HepG2 (cell line): ENCODE data around the gene EBLN2. TPM values are rescaled to one million over a fixed set of nuclear protein-coding genes. Genes with fewer than 3 reads are reported as not detected.

Experiments
- ATAC-seq: fragments of 200-7000 bp; cut with Tn5 transposase; 3 replicates; pipeline ENCODE4 v1.9.1; 2020; ENCODE audit warnings: mild to moderate bottlenecking, moderate library complexity
- BruUV-seq: library from RNA; stranded (reverse); fragments of 400-500 nt; replicated peaks from 2 replicates; lab custom pipeline; 2021; lab: Mats Ljungman, UMichigan
- CTCF ChIA-PET: fragments of 300-600 bp; formaldehyde crosslinking; extraction: SDS; loops from one replicate; lab custom pipeline; 2021; ENCODE audit warnings: low total read pairs, inconsistent platforms, low intra/inter-chr PET ratio; lab: Yijun Ruan, JAX
- POLR2A ChIA-PET: fragments of 350-600 bp; sonication (Branson Sonifier 250); formaldehyde crosslinking; loops from one replicate; lab custom pipeline; 2020; ENCODE audit warnings: antibody characterized with exemption, inconsistent platforms; lab: Yijun Ruan, JAX
- DNase-seq: peaks from one replicate; pipeline ENCODE4 v3.0.0-alpha.2; 2015; ENCODE audit warnings: low spot score
- FAIRE-seq: peaks from 3 replicates; lab custom pipeline; 2011; peaks lifted over from hg19 to GRCh38; lab: Jason Lieb, UNC
- H2AFZ ChIP-seq: one replicate; pipeline ENCODE4 v1.6.1; 2011; ENCODE audit warnings: low read length, inconsistent platforms
- H3K27ac ChIP-seq: fragments of 300-600 bp; 3 replicates; pipeline ENCODE4 v1.8.0; 2011; ENCODE audit warnings: mixed run types, mild to moderate bottlenecking, mixed read lengths, low read length, inconsistent platforms; ENCODE audit not compliant: insufficient read depth; ENCODE audit errors: extremely low read length
- H3K27me3 ChIP-seq, 2 experiments: fragments of 200-600 bp in 1 of 2; 2 replicates in 1 of 2; 3 replicates in 1 of 2; pipeline versions ENCODE4 v1.6.0 to v1.8.0; 2011; ENCODE audit warnings: low read length in 2 of 2, mild to moderate bottlenecking in 2 of 2, moderate library complexity in 2 of 2, inconsistent platforms in 1 of 2; ENCODE audit not compliant: insufficient read depth in 2 of 2, control insufficient read depth in 1 of 2
- H3K36me3 ChIP-seq, 2 experiments: fragments of 200-600 bp in 1 of 2; replicated peaks in 1 of 2; 2 replicates in 1 of 2; 3 replicates in 1 of 2; pipeline versions ENCODE4 v1.5.1 to v1.8.0; 2011; ENCODE audit warnings: low read length in 2 of 2, inconsistent platforms in 1 of 2; ENCODE audit not compliant: insufficient read depth in 2 of 2, control insufficient read depth in 1 of 2
- H3K4me1 ChIP-seq: 2 replicates; pipeline ENCODE4 v1.5.1; 2012; ENCODE audit warnings: low read length, inconsistent platforms; ENCODE audit not compliant: insufficient read depth
- H3K4me2 ChIP-seq: 2 replicates; pipeline ENCODE4 v1.6.0; 2011; ENCODE audit warnings: low read depth, low read length, inconsistent platforms
- H3K4me3 ChIP-seq, 3 experiments: fragments of 200-600 bp in 1 of 3; sonication (generic), shearing (Covaris generic) in 1 of 3; replicated peaks in 1 of 3; 2 replicates each; pipeline ENCODE4 v1.5.1; 2011 to 2016; ENCODE audit warnings: low read length in 3 of 3, inconsistent platforms in 2 of 3, low read depth in 2 of 3, mild to moderate bottlenecking in 2 of 3, control low read depth in 1 of 3, mixed read lengths in 1 of 3; ENCODE audit not compliant: insufficient read depth in 1 of 3
- H3K79me2 ChIP-seq: one replicate; pipeline ENCODE4 v1.6.1; 2011; ENCODE audit warnings: low read length, inconsistent platforms; ENCODE audit not compliant: insufficient read depth
- H3K9ac ChIP-seq: 2 replicates; pipeline ENCODE4 v1.6.0; 2011; ENCODE audit warnings: mild to moderate bottlenecking, low read depth, low read length, inconsistent platforms; ENCODE audit not compliant: insufficient read depth
- H3K9me3 ChIP-seq: 2 replicates; pipeline ENCODE4 v1.5.1; 2012; ENCODE audit warnings: mild to moderate bottlenecking, low read length
- H4K20me1 ChIP-seq: 2 replicates; pipeline ENCODE4 v1.6.0; 2011; ENCODE audit warnings: inconsistent platforms, mild to moderate bottlenecking, low read length, moderate library complexity; ENCODE audit not compliant: insufficient read depth
- AGO2 ChIP-seq: fragments of 200-400 bp; formaldehyde crosslinking; optimal IDR thresholded peaks from 2 replicates; pipeline ENCODE3; 2017; ENCODE audit warnings: mild to moderate bottlenecking, low read depth, low read length, moderate library complexity
- HDAC2 ChIP-seq: sonication (generic); formaldehyde crosslinking; IDR thresholded peaks from 2 replicates; pipeline ENCODE4 v1.4.0; 2020; ENCODE audit warnings: missing genetic modification reagents
- IRF1 ChIP-seq: sonication (generic); formaldehyde crosslinking; IDR thresholded peaks from 2 replicates; pipeline ENCODE4 v1.4.0; 2020; ENCODE audit warnings: low read depth, mild to moderate bottlenecking, missing genetic modification reagents
- KDM5B ChIP-seq: sonication (generic); formaldehyde crosslinking; IDR thresholded peaks from 2 replicates; pipeline ENCODE4 v1.4.0; 2020; ENCODE audit warnings: missing genetic modification reagents, mild to moderate bottlenecking, borderline replicate concordance
- MYC ChIP-seq: sonication (generic); formaldehyde crosslinking; IDR thresholded peaks from 2 replicates; pipeline ENCODE4 v1.9.0; 2021; ENCODE audit warnings: missing genetic modification reagents, borderline replicate concordance
- NFIC ChIP-seq: IDR thresholded peaks from 2 replicates; pipeline ENCODE4 v1.6.1; 2012; ENCODE audit warnings: mild to moderate bottlenecking, low read length, inconsistent platforms
- NFKB2 ChIP-seq: sonication (generic); formaldehyde crosslinking; IDR thresholded peaks from 2 replicates; pipeline ENCODE4 v1.4.0; 2020; ENCODE audit warnings: missing genetic modification reagents, borderline replicate concordance
- NPAS2 ChIP-seq: sonication (generic); formaldehyde crosslinking; IDR thresholded peaks from 2 replicates; pipeline ENCODE4 v1.8.0; 2022; ENCODE audit warnings: mild to moderate bottlenecking, missing genetic modification reagents, borderline replicate concordance
- PAF1 ChIP-seq: IDR thresholded peaks from 2 replicates; pipeline ENCODE4 v1.6.1; 2016; ENCODE audit warnings: missing genetic modification reagents, missing compliant biosample characterization
- POLR2A ChIP-seq, 2 experiments: IDR thresholded peaks; 2 replicates each; pipeline ENCODE4 v1.6.1; 2011; ENCODE audit warnings: low read depth in 2 of 2, low read length in 2 of 2, mild to moderate bottlenecking in 1 of 2, moderate library complexity in 1 of 2; ENCODE audit not compliant: insufficient read depth in 1 of 2
- POLR2AphosphoS5 ChIP-seq: IDR thresholded peaks from 2 replicates; pipeline ENCODE4 v1.6.1; 2012; ENCODE audit warnings: low read depth, low read length
- POLR2G ChIP-seq: fragments of 200-400 bp; formaldehyde crosslinking; IDR thresholded peaks from 2 replicates; pipeline ENCODE4 v1.6.1; 2018; ENCODE audit warnings: mild to moderate bottlenecking, low read depth, low read length, moderate library complexity
- RBM22 ChIP-seq: fragments of 200-400 bp; formaldehyde crosslinking; optimal IDR thresholded peaks from 2 replicates; pipeline ENCODE3; 2017; ENCODE audit warnings: mild to moderate bottlenecking, low read length, moderate library complexity
- RELA ChIP-seq: sonication (generic); formaldehyde crosslinking; IDR thresholded peaks from 2 replicates; pipeline ENCODE4 v1.4.0; 2020; ENCODE audit warnings: missing genetic modification reagents
- SOX5 ChIP-seq: IDR thresholded peaks from 2 replicates; pipeline ENCODE4 v1.6.1; 2016; ENCODE audit warnings: borderline replicate concordance
- ZNF143 ChIP-seq: sonication (generic); formaldehyde crosslinking; IDR thresholded peaks from 2 replicates; pipeline ENCODE4 v1.4.0; 2020; ENCODE audit warnings: missing genetic modification reagents
- WGBS: methylation state at CpG from one replicate; pipeline ENCODE4 v1.1.6; 2017; ENCODE audit warnings: low lambda C conversion rate; 5-methylcytosine and 5-hydroxymethylcytosine counted together
- in situ Hi-C: cut with HindIII; loops from 2 replicates; pipeline ENCODE4 v1.10.0; 2017; ENCODE audit warnings: low pct_unique_long_range_greater_than_20kb; ENCODE audit not compliant: extremely low pct_ligation_motif_present
- intact Hi-C: fragments of 100-400 bp; cut with micrococcal nuclease; formaldehyde crosslinking; loops from one replicate; pipeline ENCODE4 v1.10.0; 2022; ENCODE audit not compliant: unreplicated experiment
- polyA plus RNA-seq, 8 experiments: library from polyadenylated mRNA; depleted of rRNA in 3 of 8; stranded (reverse) in 7 of 8; unstranded in 1 of 8; fragments of >200 nt; fragmentation: Illumina TruSeq in 4 of 8; extraction: Trizol in 4 of 8; gene quantifications; 2 replicates each; pipeline versions ENCODE4 v1.2.1 to v1.2.3, GENCODE V29; 2011 to 2016; ENCODE audit warnings: low read depth in 4 of 8, missing spikeins in 1 of 8, mixed read lengths in 1 of 8; ENCODE audit not compliant: insufficient read depth in 1 of 8
- total RNA-seq, 5 experiments: library from RNA; depleted of rRNA; stranded (reverse); fragments of >200 nt; fragmentation: Illumina TruSeq; extraction: Trizol; gene quantifications; 2 replicates each; pipeline ENCODE4 v1.2.3, GENCODE V29; 2016; ENCODE audit warnings: low read depth in 1 of 5
- TF ChIP-seq, protein P1 (sequence below): sonication (generic); formaldehyde crosslinking; IDR thresholded peaks from 2 replicates; pipeline ENCODE4 v1.4.0; 2020; ENCODE audit warnings: mild to moderate bottlenecking, missing genetic modification reagents

Gene EBLN2
- total and polyA plus RNA-seq, 2 of the 13 experiments (the other 11 are each of a cell fraction or from before 2014, with no cell fraction given) = 3.3 to 8.3 TPM

- intact Hi-C loops = no loop called here
- FAIRE-seq = no peak
These were observed 8.5 kb downstream of the EBLN2 start for GRCh38 chr3:73069775-73070444.

DNA sequence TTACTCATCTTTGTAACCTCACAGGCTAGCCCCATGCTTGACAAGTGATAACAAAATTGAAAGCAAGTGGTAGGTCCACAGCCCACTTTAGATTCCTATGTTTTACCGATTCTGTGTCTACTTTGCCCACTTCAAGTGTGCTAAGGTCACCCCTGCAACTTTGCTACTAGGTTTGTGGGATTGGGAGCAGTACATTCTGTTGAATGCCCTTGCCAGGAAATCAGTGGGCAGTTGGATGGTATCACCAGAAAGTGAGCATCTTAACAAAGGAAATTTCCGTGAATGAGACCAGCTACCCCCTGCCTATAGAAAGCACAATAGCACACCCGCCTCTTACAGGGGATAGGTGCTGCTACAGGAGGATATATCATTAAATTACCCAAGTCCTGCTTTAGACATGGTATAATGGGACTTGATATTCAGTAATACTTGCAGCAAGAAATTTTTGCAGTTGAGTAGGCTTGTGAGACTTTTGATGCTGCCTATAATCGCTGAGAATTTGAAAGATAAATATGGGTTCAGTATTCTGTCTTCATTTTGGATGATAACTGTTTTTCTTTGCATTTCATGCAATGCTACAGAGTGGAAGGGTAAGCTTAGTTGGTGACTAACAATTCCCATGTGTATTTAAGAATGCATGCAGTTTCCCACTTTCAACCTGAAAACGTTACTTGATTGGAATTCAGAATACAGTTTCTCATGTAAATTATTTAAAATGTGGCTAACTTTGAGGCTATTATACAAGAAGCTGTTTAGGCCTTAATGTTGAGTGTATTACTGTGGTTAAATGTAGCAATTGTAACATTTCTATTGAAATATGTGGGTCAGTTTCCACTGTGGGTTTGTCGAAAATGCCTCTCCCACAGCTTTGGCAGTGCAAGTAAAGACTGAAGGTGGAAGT, 9.5 kb downstream of the EBLN2 start:
- H3K9ac ChIP-seq = no peak overlapping the region
- DNase-seq (peak; percentile 7), ATAC-seq (peak; percentile 21), FAIRE-seq (no peak)
- H2AFZ ChIP-seq = no peak overlapping the region
- no peaks in the 10 kb centered on the region for H4K20me1 ChIP-seq
- ChIA-PET CTCF (no interaction called here), POLR2A (no interaction called here)
- peaks cover 8% of the 10 kb centered on the region for H3K4me1 ChIP-seq
- TSS peak; percentile 30 for BruUV-seq
- H3K4me3 ChIP-seq = no peak overlapping the region
- H3K36me3 ChIP-seq = peaks cover 0 to 11% of the 10 kb centered on the region in 2 experiments; a peak in 2 of 5 replicates
- TF ChIP-seq IRF1 (no peak), POLR2G (peak; percentile 38; the same call in 1 of the 2 replicates), POLR2A (IDR thresholded peaks at IDR 0.05; ENCODE audit: insufficient read depth in 1 of 2, low read depth in 2 of 2, low read length in 2 of 2) (0 out of 4 replicates have a peak, but pooled peaks of 1 of the 2 experiments have one; percentile 25), RBM22 (peak; percentile 94), NPAS2 (no peak)
- TF ChIP-seq, protein P1, sequence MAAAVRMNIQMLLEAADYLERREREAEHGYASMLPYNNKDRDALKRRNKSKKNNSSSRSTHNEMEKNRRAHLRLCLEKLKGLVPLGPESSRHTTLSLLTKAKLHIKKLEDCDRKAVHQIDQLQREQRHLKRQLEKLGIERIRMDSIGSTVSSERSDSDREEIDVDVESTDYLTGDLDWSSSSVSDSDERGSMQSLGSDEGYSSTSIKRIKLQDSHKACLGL (CRISPR knock-in tag) = no peak
- H3K79me2 ChIP-seq = no peaks in the 10 kb centered on the region
- no peak overlapping the region for H3K4me2 ChIP-seq
- H3K27me3 ChIP-seq = no peaks in the 10 kb centered on the region
- intact Hi-C loops (no loop called here), in situ Hi-C loops (loop anchor here (25.0 kb wide), 1 partner anchor 659 kb away; no protein-coding TSS in a partner anchor)
- H3K27ac ChIP-seq = no peak overlapping the region
- H3K9me3 ChIP-seq = no peaks in the 10 kb centered on the region
- 78% methylated on average over 6 of the region's 6 CpGs for WGBS

More at GRCh38 chr3:73069775-73070444, 8.5 kb downstream of the EBLN2 start:
- DNase-seq = no peak
- POLR2A ChIA-PET = no interaction called here
- ATAC-seq = peak; percentile 33
- Histone ChIP-seq H3K27ac (no peak overlapping the region), H3K4me3 (no peak overlapping the region), H3K9ac (no peak overlapping the region), H4K20me1 (no peaks in the 10 kb centered on the region), H3K9me3 (no peaks in the 10 kb centered on the region), H2AFZ (no peak overlapping the region), H3K36me3 (peaks cover 0 to 18% of the 10 kb centered on the region in 2 experiments; a peak in 3 of 5 replicates), H3K27me3 (no peaks in the 10 kb centered on the region), H3K4me1 (peaks cover 8% of the 10 kb centered on the region), H3K4me2 (no peak overlapping the region), H3K79me2 (no peaks in the 10 kb centered on the region)
- CTCF ChIA-PET = no interaction called here
- no TSS peak for BruUV-seq
- no peak for TF ChIP-seq SOX5
- TF ChIP-seq RELA (CRISPR knock-in tag) = no peak
- 0 out of 2 replicates have a peak, but pooled peaks have one; percentile 37 for TF ChIP-seq PAF1 (CRISPR knock-in tag)
- TF ChIP-seq MYC (CRISPR knock-in tag) = no peak
- no peak for TF ChIP-seq KDM5B
- peak; percentile 26 for TF ChIP-seq AGO2
- no peak for TF ChIP-seq NFKB2
- peak; percentile 93 for TF ChIP-seq RBM22
- TF ChIP-seq ZNF143 (CRISPR knock-in tag) = no peak
- peak; percentile 23; the same call in 1 of the 2 replicates for TF ChIP-seq POLR2AphosphoS5
- TF ChIP-seq HDAC2 (CRISPR knock-in tag) = no peak
- TF ChIP-seq NFIC = no peak
- WGBS = 96% methylated on average over 14 of the region's 14 CpGs
- in situ Hi-C loops = loop anchor here (25.0 kb wide), 1 partner anchor 658 kb away; no protein-coding TSS in a partner anchor
